HEK293T (cell line): ENCODE data around the gene PRKCA.

Experiments
- ARNT ChIP-seq: fragments of 450-650 bp; IDR thresholded peaks from 2 replicates; pipeline ENCODE4 v1.6.1; 2017; ENCODE audit warnings: mild to moderate bottlenecking
- FOXK2 ChIP-seq: fragments of 450-650 bp; IDR thresholded peaks from 2 replicates; pipeline ENCODE4 v1.6.1; 2016; ENCODE audit warnings: mild to moderate bottlenecking
- FOXM1 ChIP-seq: fragments of 450-650 bp; IDR thresholded peaks from 2 replicates; pipeline ENCODE4 v1.6.1; 2017; ENCODE audit warnings: mild to moderate bottlenecking, borderline replicate concordance
- NFRKB ChIP-seq: fragments of 450-650 bp; IDR thresholded peaks from 2 replicates; pipeline ENCODE4 v1.6.1; 2016; ENCODE audit warnings: mild to moderate bottlenecking, moderate library complexity
- PKNOX1 ChIP-seq: fragments of 450-650 bp; IDR thresholded peaks from 2 replicates; pipeline ENCODE4 v1.6.1; 2016
- SP1 ChIP-seq: fragments of 450-650 bp; IDR thresholded peaks from 2 replicates; pipeline ENCODE4 v1.6.1; 2017
- ZNF384 ChIP-seq: fragments of 450-650 bp; IDR thresholded peaks from 2 replicates; pipeline ENCODE4 v1.6.1; 2016

DNA sequence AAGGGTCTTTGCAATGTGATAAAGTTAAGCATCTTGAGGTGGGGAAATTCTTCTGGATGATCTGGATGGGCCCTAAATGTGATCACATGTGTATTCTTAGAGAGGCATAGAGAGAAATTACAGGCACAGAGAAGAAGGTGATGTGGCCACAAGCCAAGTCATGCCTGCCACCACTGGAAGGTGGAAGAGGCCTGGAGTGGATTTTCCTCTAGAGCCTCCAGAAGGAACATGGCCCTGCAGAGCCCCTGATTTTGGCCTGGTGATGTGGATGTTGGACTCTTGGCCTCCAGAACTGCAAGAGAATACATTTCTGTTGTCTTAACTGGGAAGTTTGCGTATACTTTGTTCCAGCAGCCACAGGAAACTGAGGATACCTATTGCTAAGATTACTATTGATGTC lies 375.6 kb downstream of the PRKCA start:
- no peak for TF ChIP-seq ARNT
- no peak for TF ChIP-seq FOXK2
- no peak for TF ChIP-seq ZNF384
- no peak for TF ChIP-seq SP1
- no peak for TF ChIP-seq FOXM1
- TF ChIP-seq NFRKB, result no peak
- TF ChIP-seq PKNOX1, result no peak
